Tibial nerve (tissue), 3 donors: ENCODE results near the gene EYA2.

Source experiments
- CTCF ChIP-seq, 5 experiments: fragments of 200-600 bp in 3 of 5; fragments of 450-650 bp in 2 of 5; sonication (generic) in 3 of 5; IDR thresholded peaks; one replicate each; pipeline ENCODE4 v1.5.1; 2016 to 2019; ENCODE audit warnings: antibody characterized with exemption in 5 of 5, mild to moderate bottlenecking in 3 of 5, moderate library complexity in 2 of 5
- POLR2A ChIP-seq, 2 donors: fragments of 450-650 bp; IDR thresholded peaks; one replicate each; pipeline ENCODE4 v1.6.1; 2017; ENCODE audit warnings: antibody characterized with exemption in 2 of 2, mild to moderate bottlenecking in 2 of 2, moderate library complexity in 2 of 2

GRCh38 chr20:47152068-47152467, 257.4 kb downstream of the EYA2 start:
- no peak for TF ChIP-seq CTCF (IDR thresholded peaks at IDR 0.05)
- no peak for TF ChIP-seq POLR2A (IDR thresholded peaks at IDR 0.05)
